HG03378 (cell line): ENCODE measurements around the gene AKAP10.
A peak's percentile ranks its signal among the peaks of the same experiment; 100 is the strongest.
"Not testable (repeated sequence)": the region's sequence is repeated elsewhere in the genome, so short reads cannot be mapped to it uniquely, and the experiment has no call there.

Experiments
- ATAC-seq: cut with Tn5 transposase; IDR thresholded peaks from one replicate; pipeline ENCODE4 v1.9.1; 2021; ENCODE audit warnings: mild to moderate bottlenecking, moderate library complexity; ENCODE audit not compliant: unreplicated experiment

AKAP10 gene

GRCh38 chr17:19977293-19978208 is at the start of gene AKAP10:
TSS of gene AKAP10 (minus strand) at chr17:19977828. CDS start at chr17:19977679, 149 bp downstream.
- peak; percentile 67 for ATAC-seq

- no peak for ATAC-seq
Observed at GRCh38 chr17:20026960-20027359, 49.3 kb upstream of the AKAP10 start.

GRCh38 chr17:20022701-20023100 is 45.1 kb upstream of the AKAP10 start:
- no peak for ATAC-seq

- not testable (repeated sequence) for ATAC-seq
Observed at GRCh38 chr17:20016475-20016992, 38.9 kb upstream of the AKAP10 start.

GRCh38 chr17:20012017-20012536 is 34.4 kb upstream of the AKAP10 start:
- no peak for ATAC-seq

GRCh38 chr17:20010936-20011335 is 33.3 kb upstream of the AKAP10 start:
- no peak for ATAC-seq

GRCh38 chr17:20010099-20010863 is 32.7 kb upstream of the AKAP10 start:
- no peak for ATAC-seq

GRCh38 chr17:20009302-20010098 is 31.9 kb upstream of the AKAP10 start, which contains the start of gene SPECC1:
TSS of gene SPECC1 (plus strand) at chr17:20009359. CDS start at chr17:20096652, 87,293 bp downstream.
- ATAC-seq, result peak; percentile 25

GRCh38 chr17:20009052-20009301 is 31.3 kb upstream of the AKAP10 start:
- ATAC-seq, result peak; percentile 65

- peak; percentile 22 for ATAC-seq
Observed at GRCh38 chr17:20008242-20009051, 30.8 kb upstream of the AKAP10 start.

- no peak for ATAC-seq
Observed at GRCh38 chr17:19996502-19996901, 18.9 kb upstream of the AKAP10 start.

- no peak for ATAC-seq
Observed at GRCh38 chr17:19996086-19996485, 18.5 kb upstream of the AKAP10 start.

GRCh38 chr17:19992803-19993713 is 15.4 kb upstream of the AKAP10 start:
- ATAC-seq, result peak; percentile 70

GRCh38 chr17:19991252-19991885 is 13.7 kb upstream of the AKAP10 start:
- ATAC-seq, result no peak

GRCh38 chr17:19987897-19988296 is 10.3 kb upstream of the AKAP10 start:
- ATAC-seq, result no peak

GRCh38 chr17:19986941-19987861 is 9.6 kb upstream of the AKAP10 start:
- ATAC-seq, result no peak
